ENCODE results near the gene POC1A. TPM values are rescaled to one million over a fixed set of nuclear protein-coding genes. Genes with fewer than 3 reads are reported as not detected.
A peak's percentile ranks its signal among the peaks of the same experiment; 100 is the strongest.

POC1A gene
- total RNA-seq, 4 donors from 2014 or later: 0.84 to 3.1 (median 2.4) TPM

GRCh38 chr3:52123106-52123725 lies 31.0 kb downstream of the POC1A start:
- no peaks in the 10 kb centered on the region for H3K27me3 ChIP-seq
- no peaks in the 10 kb centered on the region for H3K9me3 ChIP-seq
- H3K36me3 ChIP-seq: no peaks in the 10 kb centered on the region
- TF ChIP-seq POLR2A (IDR thresholded peaks at IDR 0.05) (no peak), CTCF (IDR thresholded peaks at IDR 0.05) (peak; percentile 86 to 93 (median 90)), EP300 (IDR thresholded peaks at IDR 0.05) (no peak)
- 41 to 50% methylated on average over 10 of the region's 10 CpGs for WGBS, 2 donors
- peak overlapping the region in 3 of 4 donors; percentile 61 to 71 (median 71) for H3K27ac ChIP-seq
- peaks cover 0 to 54% (median 24%) of the 10 kb centered on the region in 4 donors for H3K4me1 ChIP-seq
- no peak overlapping the region for H3K4me3 ChIP-seq
- DNase-seq (ENCODE audit: low spot score in 2 of 2): peak; percentile 50 to 71

- H3K27ac ChIP-seq: peak overlapping the region in 3 of 4 donors; percentile 61 to 71 (median 71)
Measured at GRCh38 chr3:52122491-52122890, 31.7 kb downstream of the POC1A start.

GRCh38 chr3:52121813-52122212 lies 32.4 kb downstream of the POC1A start:
- peaks cover 0 to 65% (median 24%) of the 10 kb centered on the region in 4 donors for H3K4me1 ChIP-seq
- no peaks in the 10 kb centered on the region for H3K9me3 ChIP-seq
- no peak overlapping the region for H3K4me3 ChIP-seq
- no peak for DNase-seq (ENCODE audit: low spot score in 2 of 2)
- no peak for TF ChIP-seq POLR2A (IDR thresholded peaks at IDR 0.05)
- no peak for TF ChIP-seq CTCF (IDR thresholded peaks at IDR 0.05)
- TF ChIP-seq EP300 (IDR thresholded peaks at IDR 0.05): no peak
- no peaks in the 10 kb centered on the region for H3K36me3 ChIP-seq
- H3K27me3 ChIP-seq: no peaks in the 10 kb centered on the region
- WGBS, 2 donors: 62 to 67% methylated on average over 6 of the region's 6 CpGs
- peak overlapping the region; percentile 1 to 71 (median 66) for H3K27ac ChIP-seq

More at GRCh38 chr3:52122491-52122890, 31.7 kb downstream of the POC1A start:
- H3K4me3 ChIP-seq: no peak overlapping the region
- TF ChIP-seq POLR2A (IDR thresholded peaks at IDR 0.05) (no peak), CTCF (IDR thresholded peaks at IDR 0.05) (no peak), EP300 (IDR thresholded peaks at IDR 0.05) (no peak)
- no peak for DNase-seq (ENCODE audit: low spot score in 2 of 2)
- H3K36me3 ChIP-seq: no peaks in the 10 kb centered on the region
- peaks cover 0 to 61% (median 24%) of the 10 kb centered on the region in 4 donors for H3K4me1 ChIP-seq
- 88 to 93% methylated on average over 6 to 7 of the region's 7 CpGs for WGBS, 2 donors
- no peaks in the 10 kb centered on the region for H3K27me3 ChIP-seq
- no peaks in the 10 kb centered on the region for H3K9me3 ChIP-seq

GRCh38 chr3:52121464-52121805 lies 32.8 kb downstream of the POC1A start:
- H3K9me3 ChIP-seq: no peaks in the 10 kb centered on the region
- H3K27ac ChIP-seq: peak overlapping the region in 3 of 4 donors; percentile 1 to 71 (median 71)
- no peaks in the 10 kb centered on the region for H3K27me3 ChIP-seq
- 44 to 60% methylated on average over 7 of the region's 7 CpGs for WGBS, 2 donors
- H3K36me3 ChIP-seq: no peaks in the 10 kb centered on the region
- DNase-seq (ENCODE audit: low spot score in 2 of 2): no peak
- TF ChIP-seq EP300 (IDR thresholded peaks at IDR 0.05) (no peak), POLR2A (IDR thresholded peaks at IDR 0.05) (no peak), CTCF (IDR thresholded peaks at IDR 0.05) (no peak)
- H3K4me1 ChIP-seq: peaks cover 0 to 65% (median 24%) of the 10 kb centered on the region in 4 donors
- no peak overlapping the region for H3K4me3 ChIP-seq

GRCh38 chr3:52120556-52121463 lies 33.4 kb downstream of the POC1A start:
- peak overlapping the region; percentile 1 to 71 (median 51) for H3K27ac ChIP-seq
- H3K4me3 ChIP-seq: no peak overlapping the region
- peaks cover 0 to 59% (median 24%) of the 10 kb centered on the region in 4 donors for H3K4me1 ChIP-seq
- 57 to 72% methylated on average over 2 to 3 of the region's 3 CpGs for WGBS, 2 donors
- DNase-seq (ENCODE audit: low spot score in 2 of 2): no peak
- H3K9me3 ChIP-seq: no peaks in the 10 kb centered on the region
- no peaks in the 10 kb centered on the region for H3K36me3 ChIP-seq
- TF ChIP-seq EP300 (IDR thresholded peaks at IDR 0.05): no peak
- no peaks in the 10 kb centered on the region for H3K27me3 ChIP-seq
